KG1 (cell line): ENCODE results near the gene SAMD10.

Experiments used
- DNase-seq: peaks from one replicate; lab custom pipeline; 2025; lab: John Stamatoyannopoulos, UW

The SAMD10 gene

GRCh38 chr20:63955827-63956663, 23.4 kb downstream of the SAMD10 start, which contains the start of gene UCKL1:
TSS of gene UCKL1 (minus strand) at chr20:63956416. CDS start at chr20:63956372, 44 bp downstream.
- DNase-seq = peak; percentile 52

GRCh38 chr20:63955281-63955826, 24.1 kb downstream of the SAMD10 start:
- no peak for DNase-seq

- no peak for DNase-seq
Observed at GRCh38 chr20:63953764-63954429, 25.5 kb downstream of the SAMD10 start.

- no peak for DNase-seq
Observed at GRCh38 chr20:63952769-63953168, 26.7 kb downstream of the SAMD10 start.

GRCh38 chr20:63952210-63952535, 27.3 kb downstream of the SAMD10 start:
- no peak for DNase-seq

GRCh38 chr20:63951398-63952209, 27.8 kb downstream of the SAMD10 start:
- no peak for DNase-seq

DNA sequence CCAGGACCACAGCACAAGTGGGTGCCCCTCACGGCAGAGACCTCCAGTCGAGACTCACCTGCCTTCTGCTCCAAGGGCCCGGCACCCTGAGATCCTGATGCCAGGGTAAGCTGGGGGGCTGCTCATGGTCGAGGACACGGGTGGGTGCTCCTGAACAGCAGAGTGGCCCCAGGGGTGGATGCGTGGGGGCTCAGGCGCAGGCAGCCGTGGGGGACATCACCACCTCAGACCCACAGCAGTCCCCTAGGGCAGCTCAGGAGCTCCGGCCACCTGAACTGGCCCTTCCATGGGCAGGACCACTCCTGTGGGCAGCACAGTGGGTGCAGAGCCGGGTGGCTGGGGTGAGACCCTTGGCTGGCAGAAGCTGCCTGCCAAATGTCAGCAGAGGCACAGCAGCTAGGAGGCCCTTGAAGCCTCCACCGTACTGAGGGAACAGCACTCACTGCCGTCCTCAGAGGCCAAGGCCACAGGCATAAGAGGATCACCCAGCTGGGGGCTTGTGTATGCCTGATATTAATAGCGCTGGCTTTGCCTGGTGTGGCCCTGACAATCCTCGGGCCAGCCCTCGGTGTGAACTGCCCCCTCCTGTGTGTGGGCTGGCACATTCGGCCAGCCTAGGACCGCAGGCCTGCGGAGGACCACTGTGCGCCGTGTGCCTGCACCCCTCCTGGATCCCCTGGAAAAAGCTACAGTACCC, 28.6 kb downstream of the SAMD10 start:
- no peak for DNase-seq

GRCh38 chr20:63947638-63948456, 31.6 kb downstream of the SAMD10 start:
- DNase-seq = no peak

DNA sequence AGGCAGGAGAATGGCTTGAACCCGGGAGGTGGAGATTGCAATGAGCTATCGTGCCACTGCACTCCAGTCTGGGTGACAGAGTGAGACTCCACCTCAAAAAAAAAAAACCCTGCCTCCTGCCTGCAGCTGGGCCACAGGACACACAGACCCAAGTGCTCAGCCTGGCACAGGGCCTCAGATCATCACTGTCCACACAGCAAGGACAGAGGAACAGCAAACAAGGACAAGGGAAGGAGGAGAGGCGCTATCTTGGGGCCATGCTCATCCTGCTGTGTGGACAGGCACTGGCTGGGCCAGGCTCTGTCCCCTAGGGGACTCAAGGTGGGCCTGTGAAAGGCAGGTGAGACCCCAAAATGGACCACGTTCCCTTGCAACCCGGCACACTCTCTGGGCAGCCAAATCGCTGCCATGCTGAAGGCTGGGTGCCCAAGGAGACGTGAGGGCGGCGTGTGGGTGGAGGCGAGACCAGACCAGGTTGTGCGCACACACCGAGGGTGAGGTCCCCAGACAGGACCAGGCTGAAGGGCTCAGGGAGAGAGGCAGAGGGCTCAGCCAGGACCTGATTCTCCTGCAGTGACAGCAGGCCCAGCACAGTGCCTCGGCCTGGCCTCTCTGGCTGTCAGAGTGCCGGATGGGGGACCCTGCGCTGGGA, 32.3 kb downstream of the SAMD10 start:
- no peak for DNase-seq

DNA sequence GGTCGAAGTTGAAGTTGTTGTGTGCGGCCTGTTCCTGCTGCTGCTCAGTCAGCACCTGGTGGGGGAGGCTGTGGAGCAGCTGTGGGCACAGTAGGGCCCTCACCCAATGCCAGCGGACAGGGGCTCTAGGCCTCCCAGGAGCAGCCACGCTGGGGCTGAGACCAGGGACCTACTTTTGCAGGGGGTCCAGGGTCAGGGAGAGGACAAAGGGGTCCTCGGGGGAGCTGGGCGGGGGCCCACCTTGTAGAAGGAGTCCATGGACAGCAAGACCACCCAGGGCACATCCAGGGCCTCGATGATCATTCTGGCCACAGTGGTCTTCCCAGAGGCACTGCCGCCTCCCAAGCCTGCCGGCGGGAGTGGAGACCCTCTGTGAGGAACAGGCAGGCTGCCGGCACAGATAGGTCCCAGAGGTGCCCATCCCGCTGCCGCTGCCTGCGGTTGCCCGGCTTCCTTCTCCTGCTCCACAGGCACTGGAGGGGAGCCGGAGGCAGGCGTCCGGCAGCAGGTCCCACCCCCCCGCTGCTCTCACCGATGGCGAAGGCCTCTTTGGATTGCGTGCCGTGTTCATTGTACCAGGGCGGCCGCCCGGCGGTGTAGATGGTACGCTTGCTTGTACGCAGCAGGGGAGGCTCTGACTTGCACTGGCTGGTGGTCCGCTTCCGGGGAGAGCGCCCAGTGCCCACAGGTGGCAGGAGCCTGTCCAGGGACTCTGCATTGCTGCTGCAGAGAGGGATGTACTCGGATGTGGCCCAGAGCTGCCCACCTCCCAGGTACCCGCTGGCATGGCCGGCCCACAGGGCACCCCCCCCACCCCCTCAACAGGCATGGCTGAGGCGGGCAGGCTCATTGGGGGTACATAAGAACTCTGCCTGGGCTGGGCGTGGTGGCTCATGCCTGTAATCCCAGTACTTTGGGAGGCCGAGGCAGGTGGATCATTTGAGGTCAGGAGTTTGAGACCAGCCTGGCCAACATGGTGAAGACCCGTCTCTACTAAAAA, 33.2 kb downstream of the SAMD10 start:
- no peak for DNase-seq

DNA sequence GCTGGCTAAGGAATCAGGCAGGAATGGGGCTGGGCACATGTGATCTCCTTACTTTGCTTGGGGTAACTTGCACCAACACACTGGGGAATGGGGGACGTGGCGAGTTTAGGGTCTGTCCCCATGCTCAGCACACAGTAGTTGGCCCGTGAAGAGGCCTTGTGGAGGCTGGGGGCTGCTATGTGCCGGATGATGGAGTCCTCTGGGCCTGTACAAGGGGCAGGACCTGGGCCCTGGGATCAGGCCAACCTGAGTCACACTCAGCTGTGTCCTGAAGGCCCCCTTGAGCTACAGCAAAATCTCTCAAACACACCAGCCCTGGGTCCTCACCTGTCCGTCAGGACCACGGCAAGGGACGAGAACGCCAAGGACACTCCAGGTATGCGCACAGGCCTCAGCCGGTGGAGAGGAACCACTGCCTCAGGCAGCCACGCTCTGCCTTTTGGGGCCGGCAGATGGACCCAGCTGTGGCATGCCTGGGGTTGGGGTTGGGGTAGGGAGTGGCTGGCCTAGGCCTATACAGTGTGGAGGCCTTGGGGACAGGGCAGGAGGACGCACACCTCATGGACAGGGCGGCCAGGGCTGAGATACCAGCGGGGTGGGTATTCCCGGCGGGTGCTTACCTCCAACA, 34.3 kb downstream of the SAMD10 start:
- no peak for DNase-seq

DNA sequence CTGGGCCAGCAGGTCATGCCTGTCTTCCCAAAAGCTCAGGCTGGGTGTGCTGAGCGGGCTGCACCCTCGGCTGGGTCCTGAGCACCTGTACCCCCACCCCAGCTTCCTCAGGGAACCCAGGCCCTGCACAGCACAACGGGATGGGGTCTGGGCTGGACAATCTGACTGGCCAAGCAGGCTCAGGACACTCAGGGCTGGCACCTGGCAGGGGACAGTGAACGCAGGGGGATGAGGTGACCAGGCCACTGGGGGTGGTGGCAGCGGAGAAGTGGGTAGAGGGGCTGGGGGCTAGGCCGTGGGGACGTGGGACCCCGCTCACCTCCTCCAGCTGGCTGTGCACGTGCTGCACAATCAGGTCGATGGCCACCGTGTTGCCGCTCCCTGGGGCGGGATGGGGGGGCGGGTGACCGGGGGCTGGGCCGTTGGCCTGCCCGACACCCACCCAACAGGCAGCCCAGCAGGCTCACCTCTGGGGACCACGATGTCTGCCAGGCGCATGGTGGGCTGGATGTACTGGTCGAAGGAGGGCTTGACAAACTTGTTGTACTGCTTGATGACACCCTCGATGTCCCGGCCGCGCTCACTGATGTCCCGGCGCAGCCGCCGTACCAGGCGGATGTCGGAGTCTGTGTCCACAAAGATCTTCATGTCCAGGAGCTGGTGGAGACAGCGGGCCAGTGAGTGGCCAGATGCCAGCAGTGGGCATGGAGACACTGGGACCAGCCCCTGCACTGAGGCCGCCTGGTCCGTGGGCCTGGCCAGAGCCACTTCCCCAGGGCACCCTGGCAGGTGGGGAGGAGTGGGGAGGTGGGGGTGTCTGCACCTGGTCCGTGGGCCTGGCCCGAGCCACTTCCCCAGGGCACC, 35.1 kb downstream of the SAMD10 start:
- no peak for DNase-seq

GRCh38 chr20:63943808-63944077, 35.7 kb downstream of the SAMD10 start:
- no peak for DNase-seq

- no peak for DNase-seq
Observed at GRCh38 chr20:63942969-63943807, 36.3 kb downstream of the SAMD10 start.

DNA sequence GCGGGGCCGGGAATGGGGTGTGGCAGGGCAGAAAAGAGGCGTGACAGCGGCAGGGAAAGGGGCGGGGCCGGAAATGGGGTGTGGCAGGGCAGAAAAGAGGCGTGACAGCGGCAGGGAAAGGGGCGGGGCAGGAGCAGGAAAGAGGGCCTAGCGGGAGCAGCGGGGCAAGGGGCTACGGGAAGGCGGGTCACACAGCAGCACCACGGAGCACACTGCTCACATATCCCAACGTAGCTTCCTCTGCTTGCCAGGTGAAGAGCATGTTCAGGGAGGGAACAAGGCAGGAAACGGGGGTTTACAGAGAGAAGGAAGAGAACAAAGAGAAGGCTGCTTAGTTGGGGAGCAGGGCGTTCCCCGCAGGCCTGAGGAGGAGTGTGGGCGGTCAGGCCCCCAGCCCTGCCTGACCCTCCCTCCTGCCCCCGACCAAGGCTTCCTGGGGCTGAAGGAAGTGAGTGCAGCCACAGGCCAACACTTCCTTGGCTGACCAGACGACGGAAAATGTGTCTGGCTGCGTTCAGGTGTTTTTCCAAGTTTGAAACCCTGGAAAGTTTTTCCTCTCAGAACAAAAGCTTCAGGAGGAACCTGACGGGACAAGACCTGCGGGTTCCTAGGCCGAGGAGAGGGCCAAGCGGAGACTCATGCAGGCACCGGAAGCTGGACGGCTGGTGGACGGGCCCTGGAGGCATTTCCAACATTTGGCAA, 37.0 kb downstream of the SAMD10 start:
- no peak for DNase-seq
